ENCODE measurements around the gene ZSCAN5B. TPM values are rescaled to one million over a fixed set of nuclear protein-coding genes. Genes with fewer than 3 reads are reported as not detected.

ZSCAN5B gene
- total and polyA plus RNA-seq, 2 of the 8 experiments (the other 6 are each of a cell fraction or from before 2014, with no cell fraction given), result not detected

DNA sequence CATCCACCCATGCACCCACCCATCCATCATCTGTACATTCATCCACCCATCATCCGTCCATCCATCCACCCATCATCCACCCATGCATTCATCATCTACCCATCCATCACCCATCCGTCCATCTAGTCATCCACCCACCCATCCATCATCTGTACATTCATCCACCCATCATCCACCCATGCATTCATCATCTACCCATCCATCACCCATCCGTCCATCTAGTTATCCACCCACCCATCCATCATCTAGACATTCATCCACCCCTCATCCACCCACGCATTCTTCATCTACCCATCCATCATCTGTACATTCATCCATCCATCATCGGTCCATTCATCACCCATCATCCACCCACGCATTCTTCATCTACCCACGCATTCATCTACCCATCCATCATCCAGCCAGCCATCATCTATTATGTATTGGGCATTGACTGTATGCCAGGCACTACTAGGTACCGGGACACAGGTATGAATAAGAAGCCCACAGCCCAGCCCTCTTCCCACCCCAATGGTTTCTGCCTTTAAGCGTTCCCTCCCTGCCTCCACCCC lies 38.5 kb downstream of the ZSCAN5B start:
- Histone ChIP-seq H3K27ac (ENCODE audit: low read depth, low read length) (no peak overlapping the region), H3K4me3 (ENCODE audit: extremely low read depth in 1 of 4, insufficient read depth in 2 of 4, low read depth in 3 of 4, low read length in 4 of 4) (no peak overlapping the region), H3K9ac (replicated peaks in 1 of 4; ENCODE audit: extremely low read depth in 1 of 4, low read depth in 3 of 4, low read length in 3 of 4) (no peak overlapping the region), H3K18ac (ENCODE audit: extremely low read depth, low read length) (no peak overlapping the region), H4K5ac (ENCODE audit: insufficient read length, low read depth, low read length) (no peak overlapping the region), H2BK5ac (ENCODE audit: low read depth, low read length) (no peak overlapping the region), H3K14ac (ENCODE audit: insufficient read length) (no peak overlapping the region), H3K79me2 (ENCODE audit: control insufficient read depth in 1 of 2, insufficient read depth in 2 of 2, low read length in 2 of 2) (no peaks in the 10 kb centered on the region), H2BK12ac (ENCODE audit: low read depth, low read length) (no peak overlapping the region), H3K9me3 (ENCODE audit: insufficient read depth in 2 of 2, low read depth in 1 of 2, low read length in 1 of 2) (no peaks in the 10 kb centered on the region), H3K56ac (replicated peaks; ENCODE audit: insufficient read length, low read depth, low read length) (no peak overlapping the region), H3K4me2 (ENCODE audit: insufficient read depth in 1 of 2, low read depth in 2 of 2, low read length in 2 of 2) (no peak overlapping the region), H3K23ac (ENCODE audit: insufficient read length) (no peak overlapping the region), H2AFZ (ENCODE audit: low read length) (no peak overlapping the region), H4K91ac (replicated peaks; ENCODE audit: insufficient read length, low read length) (no peak overlapping the region), H3K4me1 (replicated peaks in 1 of 4; ENCODE audit: control insufficient read depth in 3 of 4, insufficient read depth in 4 of 4, low read length in 3 of 4) (peaks cover 0 to 2% (median under 1%) of the 10 kb centered on the region in 4 experiments; a peak in 3 of 7 replicates), H3K27me3 (replicated peaks in 1 of 4; ENCODE audit: control insufficient read depth in 3 of 4, extremely low read depth in 1 of 4, insufficient read depth in 3 of 4, low read length in 3 of 4) (no peaks in the 10 kb centered on the region), H2BK15ac (ENCODE audit: low read length) (no peak overlapping the region), H2BK120ac (replicated peaks; ENCODE audit: low read depth, low read length) (no peak overlapping the region), H2AK5ac (ENCODE audit: low read depth, low read length) (no peak overlapping the region), H4K20me1 (replicated peaks in 1 of 2; ENCODE audit: control insufficient read depth in 1 of 2, insufficient read depth in 2 of 2, low read length in 2 of 2) (peaks cover 0 to 9% of the 10 kb centered on the region in 2 experiments), H3K23me2 (ENCODE audit: low read depth, low read length) (peaks cover 7% of the 10 kb centered on the region; the same call in 1 of the 2 replicates), H2BK20ac (ENCODE audit: low read length) (no peak overlapping the region), H3K4ac (replicated peaks; ENCODE audit: insufficient read length, low read depth, low read length) (no peak overlapping the region), H3K36me3 (ENCODE audit: control insufficient read depth in 2 of 4, insufficient read depth in 4 of 4, low read length in 3 of 4) (peaks cover 3 to 20% (median 12%) of the 10 kb centered on the region in 4 experiments; a peak in 6 of 8 replicates), H4K8ac (ENCODE audit: extremely low read depth, insufficient read depth, low read length) (no peak overlapping the region), H3K79me1 (ENCODE audit: low read depth, low read length) (peaks cover 4% of the 10 kb centered on the region; the same call in 1 of the 2 replicates)
- no peak for DNase-seq (ENCODE audit: low read depth in 1 of 2, low spot score in 2 of 2)
- FAIRE-seq, result no peak
- 92 to 100% methylated on average over 4 to 9 of the region's 9 CpGs for WGBS, 2 experiments (ENCODE audit: extremely low coverage in 1 of 2, insufficient coverage in 1 of 2, insufficient read length in 1 of 2, insufficient replicate concordance in 2 of 2, low coverage in 1 of 2, low lambda C conversion rate in 2 of 2, missing lambda C conversion rate in 1 of 2)
- CTCF ChIA-PET (ENCODE audit: partially characterized antibody), result interaction anchor here (2.1 to 7.9 kb wide), 2 partner anchors 13 to 93 kb away, joined by 11 to 76 read pairs; no protein-coding TSS in a partner anchor
- POLR2A ChIA-PET (ENCODE audit: partially characterized antibody), result no interaction called here
- TF ChIP-seq, protein P1, sequence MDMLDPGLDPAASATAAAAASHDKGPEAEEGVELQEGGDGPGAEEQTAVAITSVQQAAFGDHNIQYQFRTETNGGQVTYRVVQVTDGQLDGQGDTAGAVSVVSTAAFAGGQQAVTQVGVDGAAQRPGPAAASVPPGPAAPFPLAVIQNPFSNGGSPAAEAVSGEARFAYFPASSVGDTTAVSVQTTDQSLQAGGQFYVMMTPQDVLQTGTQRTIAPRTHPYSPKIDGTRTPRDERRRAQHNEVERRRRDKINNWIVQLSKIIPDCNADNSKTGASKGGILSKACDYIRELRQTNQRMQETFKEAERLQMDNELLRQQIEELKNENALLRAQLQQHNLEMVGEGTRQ (IDR thresholded peaks at IDR 0.05; ENCODE audit: low read length), result no peak
- TF ChIP-seq TCF12 (IDR thresholded peaks at IDR 0.05; ENCODE audit: low read depth, low read length), result no peak
- TF ChIP-seq SP2 (IDR thresholded peaks at IDR 0.05; ENCODE audit: low read length), result no peak
- TF ChIP-seq KDM1A (IDR thresholded peaks at IDR 0.05; ENCODE audit: borderline replicate concordance, low read length), result no peak
- no peak for TF ChIP-seq CBX5 (IDR thresholded peaks at IDR 0.05; ENCODE audit: low read depth, low read length)
- TF ChIP-seq HDAC2 (IDR thresholded peaks at IDR 0.05; ENCODE audit: borderline replicate concordance in 1 of 2, low read depth in 2 of 2, low read length in 2 of 2), result no peak
- TF ChIP-seq, protein P2, sequence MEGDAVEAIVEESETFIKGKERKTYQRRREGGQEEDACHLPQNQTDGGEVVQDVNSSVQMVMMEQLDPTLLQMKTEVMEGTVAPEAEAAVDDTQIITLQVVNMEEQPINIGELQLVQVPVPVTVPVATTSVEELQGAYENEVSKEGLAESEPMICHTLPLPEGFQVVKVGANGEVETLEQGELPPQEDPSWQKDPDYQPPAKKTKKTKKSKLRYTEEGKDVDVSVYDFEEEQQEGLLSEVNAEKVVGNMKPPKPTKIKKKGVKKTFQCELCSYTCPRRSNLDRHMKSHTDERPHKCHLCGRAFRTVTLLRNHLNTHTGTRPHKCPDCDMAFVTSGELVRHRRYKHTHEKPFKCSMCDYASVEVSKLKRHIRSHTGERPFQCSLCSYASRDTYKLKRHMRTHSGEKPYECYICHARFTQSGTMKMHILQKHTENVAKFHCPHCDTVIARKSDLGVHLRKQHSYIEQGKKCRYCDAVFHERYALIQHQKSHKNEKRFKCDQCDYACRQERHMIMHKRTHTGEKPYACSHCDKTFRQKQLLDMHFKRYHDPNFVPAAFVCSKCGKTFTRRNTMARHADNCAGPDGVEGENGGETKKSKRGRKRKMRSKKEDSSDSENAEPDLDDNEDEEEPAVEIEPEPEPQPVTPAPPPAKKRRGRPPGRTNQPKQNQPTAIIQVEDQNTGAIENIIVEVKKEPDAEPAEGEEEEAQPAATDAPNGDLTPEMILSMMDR (IDR thresholded peaks at IDR 0.05; ENCODE audit: control extremely low read depth in 1 of 3, insufficient read depth in 1 of 3, low read depth in 1 of 3, low read length in 3 of 3), result no peak
- TF ChIP-seq CREB1 (IDR thresholded peaks at IDR 0.05), result no peak
- no peak for TF ChIP-seq PHF8 (conservative IDR thresholded peaks at IDR 0.05; ENCODE audit: low read depth, low read length)
- no peak for TF ChIP-seq EGR1 (IDR thresholded peaks at IDR 0.05; ENCODE audit: borderline replicate concordance, low read depth, low read length)

Data from H1 (cell line).